NCI-H446 treated with DMSO at 0.1 percent for 48 hours (cell line): Measurements from ENCODE around the gene CEP250.
"Not testable (repeated sequence)": the region's sequence is repeated elsewhere in the genome, so short reads cannot be mapped to it uniquely, and the experiment has no call there.

Experiments
- DNase-seq: peaks from one replicate; lab custom pipeline; 2025; lab: John Stamatoyannopoulos, UW

The CEP250 gene

GRCh38 chr20:35457539-35457938 lies 2.1 kb downstream of the CEP250 start:
- DNase-seq, result not testable (repeated sequence)

- no peak for DNase-seq
Observed at GRCh38 chr20:35458388-35458787, 3.0 kb downstream of the CEP250 start.

GRCh38 chr20:35461620-35462019 lies 6.2 kb downstream of the CEP250 start:
- no peak for DNase-seq

GRCh38 chr20:35462351-35462750 lies 7.0 kb downstream of the CEP250 start:
- DNase-seq, result no peak

GRCh38 chr20:35463455-35464300 lies 8.3 kb downstream of the CEP250 start:
- DNase-seq, result peak; percentile 45

- DNase-seq, result no peak
Observed at GRCh38 chr20:35465976-35466375, 10.6 kb downstream of the CEP250 start.

GRCh38 chr20:35466856-35467255 lies 11.5 kb downstream of the CEP250 start:
- no peak for DNase-seq

- DNase-seq, result no peak
Observed at GRCh38 chr20:35467339-35468224, 12.2 kb downstream of the CEP250 start.

- no peak for DNase-seq
Observed at GRCh38 chr20:35468671-35469334, 13.4 kb downstream of the CEP250 start.

GRCh38 chr20:35472209-35472608 lies 16.8 kb downstream of the CEP250 start:
- DNase-seq, result no peak

GRCh38 chr20:35473684-35474083 lies 18.3 kb downstream of the CEP250 start:
- no peak for DNase-seq

GRCh38 chr20:35474303-35474871 lies 19.0 kb downstream of the CEP250 start:
- DNase-seq, result no peak

GRCh38 chr20:35476288-35476687 lies 20.9 kb downstream of the CEP250 start:
- DNase-seq, result no peak

GRCh38 chr20:35478804-35479472 lies 23.5 kb downstream of the CEP250 start:
- no peak for DNase-seq

- DNase-seq, result no peak
Observed at GRCh38 chr20:35479798-35480197, 24.4 kb downstream of the CEP250 start.

GRCh38 chr20:35487479-35487878 lies 32.1 kb downstream of the CEP250 start:
- DNase-seq, result no peak

GRCh38 chr20:35489717-35490116 lies 34.3 kb downstream of the CEP250 start:
- DNase-seq, result no peak

- DNase-seq, result no peak
Observed at GRCh38 chr20:35490736-35491181, 35.4 kb downstream of the CEP250 start.

- no peak for DNase-seq
Observed at GRCh38 chr20:35491823-35492222, 36.4 kb downstream of the CEP250 start.

- DNase-seq, result no peak
Observed at GRCh38 chr20:35492352-35492751, 37.0 kb downstream of the CEP250 start.

GRCh38 chr20:35496481-35496880 lies 41.1 kb downstream of the CEP250 start:
- DNase-seq, result no peak
